ENCODE data around the gene ANKRD53.

Gene ANKRD53

DNA sequence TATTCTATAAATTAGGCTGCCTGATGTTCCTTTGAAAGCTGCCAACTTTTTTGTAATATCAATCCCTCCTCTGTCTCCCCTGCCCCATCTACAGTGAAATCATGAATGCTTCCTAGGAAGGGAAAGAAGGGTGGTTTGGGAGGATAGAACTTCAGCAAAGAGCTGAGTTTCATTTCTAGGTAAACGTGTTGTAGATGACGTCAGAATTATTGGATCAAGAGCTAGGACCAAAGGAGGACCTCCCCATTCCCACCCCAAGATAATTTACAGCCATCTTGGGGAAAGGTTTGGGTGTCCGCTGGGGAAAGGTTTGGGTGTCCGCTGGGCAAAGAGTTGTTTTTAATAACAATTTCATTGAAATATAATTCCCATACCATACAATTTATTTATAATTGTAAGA, 11.2 kb upstream of the ANKRD53 start:
- DNase-seq = no peak

DNA sequence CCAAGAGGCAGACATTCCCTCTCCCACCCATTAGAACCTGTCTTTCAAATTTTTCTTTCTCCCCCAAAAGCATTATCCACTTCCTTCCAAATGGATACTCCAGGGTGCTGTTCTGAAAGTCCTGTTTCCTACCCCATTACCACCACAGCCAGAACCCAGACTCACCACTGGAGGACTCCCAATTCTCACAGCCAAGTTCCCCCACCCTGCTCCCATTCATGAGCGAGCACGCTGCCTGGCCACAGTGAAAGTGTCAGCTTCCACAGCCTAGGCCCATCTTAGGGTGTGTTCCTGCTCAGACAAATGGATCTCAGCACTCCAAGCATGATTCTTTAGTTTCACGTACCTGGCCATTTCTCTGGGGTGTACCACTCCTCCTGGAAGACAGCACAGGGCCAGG, 3.8 kb upstream of the ANKRD53 start:
- DNase-seq = no peak

DNA sequence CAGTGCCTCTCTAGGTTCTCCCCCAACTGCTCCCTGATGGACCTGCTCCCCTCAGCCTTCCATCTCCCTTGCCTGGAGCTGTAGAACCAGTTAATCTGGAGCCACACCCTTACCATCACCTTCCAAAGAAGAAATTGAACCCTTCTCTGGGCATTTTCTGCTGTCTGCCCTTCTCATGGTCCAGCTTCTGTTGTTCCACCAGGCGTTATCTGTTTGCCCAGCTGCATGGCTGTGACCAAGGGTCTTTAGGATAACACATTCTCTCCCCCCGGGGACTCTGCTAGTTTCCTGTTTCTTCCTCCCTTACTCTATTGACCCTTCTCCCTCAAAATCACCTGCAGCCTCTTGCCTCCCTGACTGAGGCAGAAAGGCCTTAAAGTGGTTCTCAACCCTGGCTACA, 3.2 kb upstream of the ANKRD53 start:
- DNase-seq = no peak

DNA sequence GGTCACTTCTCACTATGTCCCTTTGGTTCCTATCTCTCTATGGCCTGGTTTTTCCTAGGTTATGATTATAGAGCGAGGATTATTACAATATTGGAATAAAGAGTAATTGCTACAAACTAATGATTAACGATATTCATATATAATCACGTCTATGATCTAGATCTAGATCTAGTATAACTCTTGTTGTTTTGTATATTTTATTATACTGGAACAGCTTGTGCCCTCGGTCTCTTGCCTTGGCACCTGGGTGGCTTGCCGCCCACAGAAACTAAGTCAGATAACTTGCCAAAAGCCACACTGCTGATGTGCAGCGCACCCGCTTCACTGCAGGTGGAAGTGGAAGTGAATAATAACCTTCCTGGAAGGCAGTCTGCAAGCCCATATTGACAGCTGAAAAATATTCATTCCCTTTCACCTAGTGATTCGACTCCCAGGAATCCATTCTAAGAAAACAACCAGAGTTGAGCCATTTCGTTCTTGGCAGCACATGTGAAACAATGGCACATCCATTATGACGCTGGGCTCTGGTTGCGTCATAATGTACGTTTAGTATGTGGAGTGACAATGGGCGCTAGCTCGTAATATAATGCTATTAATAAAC, 725 bp upstream of the ANKRD53 start:
- DNase-seq = no peak

DNA sequence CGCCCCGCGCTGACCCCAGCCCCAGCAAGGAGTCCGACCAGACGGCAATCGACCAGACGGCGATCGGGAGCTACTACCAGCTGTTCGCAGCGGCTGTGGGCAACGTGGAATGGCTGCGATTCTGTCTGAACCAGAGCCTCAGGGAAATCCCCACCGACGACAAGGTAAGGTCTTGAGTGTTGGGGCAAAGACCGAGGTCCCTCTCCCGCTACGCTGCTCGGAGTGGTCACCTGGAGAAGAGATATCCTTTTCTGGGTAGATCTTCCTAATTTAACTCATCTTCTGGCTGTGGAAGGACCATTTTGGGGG, 704 bp downstream of the ANKRD53 start:
- no peak for DNase-seq

DNA sequence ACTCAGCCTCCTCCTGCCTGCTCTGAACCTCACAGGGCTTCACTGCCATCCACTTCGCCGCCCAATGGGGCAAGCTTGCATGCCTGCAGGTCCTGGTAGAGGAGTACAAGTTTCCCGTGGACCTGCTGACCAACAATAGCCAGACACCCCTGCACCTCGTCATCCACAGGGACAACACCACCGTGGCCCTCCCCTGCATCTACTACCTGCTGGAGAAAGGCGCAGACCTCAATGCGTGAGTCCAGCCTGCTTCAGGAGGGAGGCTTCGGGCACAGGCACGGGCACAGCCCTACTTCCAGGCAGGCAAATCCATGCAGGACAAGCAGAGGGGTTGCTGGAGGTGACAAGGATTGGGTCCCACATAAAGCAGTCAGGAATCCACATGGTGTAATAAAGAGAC, 1.2 kb downstream of the ANKRD53 start:
- DNase-seq = no peak

DNA sequence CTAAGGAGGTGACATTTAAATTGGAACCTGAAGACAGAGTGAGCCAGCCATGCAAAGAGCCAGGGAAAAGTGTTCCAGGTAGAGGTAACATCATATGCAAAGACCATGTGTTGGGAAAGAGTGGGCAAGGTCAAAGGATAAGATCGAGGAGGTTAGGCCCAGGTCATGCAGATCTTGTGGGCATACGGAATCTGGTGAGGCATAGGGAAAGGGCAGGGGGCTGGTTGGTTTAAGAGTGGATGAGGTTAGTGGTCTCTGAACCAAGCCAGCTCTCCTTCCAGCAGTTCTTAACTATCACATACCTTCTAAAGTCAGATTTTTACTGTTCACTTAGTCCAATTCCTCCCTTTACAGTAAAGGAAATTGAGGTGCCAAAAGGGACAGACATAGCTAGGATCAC, 3.0 kb downstream of the ANKRD53 start:
- DNase-seq = no peak

DNA sequence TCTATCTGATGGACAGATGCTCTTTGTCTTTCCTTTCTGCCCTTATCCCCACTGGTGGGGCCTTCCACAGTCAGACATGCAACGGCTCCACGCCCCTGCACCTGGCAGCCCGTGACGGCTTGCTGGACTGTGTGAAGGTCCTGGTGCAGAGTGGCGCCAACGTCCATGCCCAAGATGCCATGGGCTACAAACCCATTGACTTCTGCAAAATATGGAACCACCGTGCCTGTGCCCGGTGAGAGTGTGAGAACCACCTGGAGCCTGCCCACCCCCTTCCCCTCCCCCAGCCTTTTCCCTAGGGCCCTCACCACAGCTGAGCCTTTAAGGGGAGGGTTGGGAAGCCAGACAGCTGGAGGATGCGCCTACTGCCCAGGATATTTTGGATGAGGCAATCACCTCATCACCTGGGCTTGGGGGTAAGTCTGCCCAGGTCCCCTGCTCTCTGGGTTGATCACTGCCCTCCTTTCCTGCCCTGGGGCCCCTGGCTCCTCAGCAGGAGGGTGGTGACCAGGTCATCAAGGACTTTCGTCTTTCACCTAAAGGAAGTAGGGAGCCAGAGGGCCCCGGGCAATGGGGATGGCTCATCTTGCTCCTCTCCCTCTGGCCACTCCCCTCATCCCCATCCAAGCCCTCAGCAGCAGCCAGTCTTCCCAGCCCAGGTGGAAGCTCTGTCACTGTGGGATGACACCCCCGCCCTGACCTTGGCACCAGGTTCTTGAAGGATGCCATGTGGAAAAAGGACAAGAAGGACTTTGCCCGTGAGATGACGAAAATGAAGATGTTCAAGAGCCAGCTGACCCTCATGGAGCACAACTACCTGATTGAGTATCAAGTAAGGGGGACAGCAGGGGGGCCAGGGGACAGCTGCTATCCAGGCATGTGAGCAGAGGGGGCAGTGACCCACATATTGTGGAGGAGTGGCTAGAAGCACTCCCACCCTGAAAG, 3.7 kb downstream of the ANKRD53 start:
- DNase-seq = no peak

DNA sequence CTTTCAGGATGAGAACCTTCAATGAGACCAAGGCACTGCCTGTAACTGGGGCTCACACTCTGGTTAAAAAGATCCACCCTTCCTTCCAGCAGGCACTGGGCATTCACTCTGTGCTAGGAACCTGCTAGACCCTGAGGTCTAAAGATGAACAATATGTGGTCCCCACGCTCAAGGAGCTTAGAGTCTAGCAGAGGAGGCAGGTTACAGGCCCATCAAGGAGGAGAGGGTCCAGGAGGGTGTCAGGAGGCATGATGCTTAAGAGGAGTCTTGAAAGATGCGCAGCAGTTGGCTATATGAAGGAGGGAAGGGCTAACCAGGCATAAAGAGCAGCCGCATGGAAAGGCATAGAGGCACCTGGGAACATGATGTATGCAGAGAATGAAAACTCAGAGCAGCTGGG, 4.5 kb downstream of the ANKRD53 start:
- DNase-seq = no peak

DNA sequence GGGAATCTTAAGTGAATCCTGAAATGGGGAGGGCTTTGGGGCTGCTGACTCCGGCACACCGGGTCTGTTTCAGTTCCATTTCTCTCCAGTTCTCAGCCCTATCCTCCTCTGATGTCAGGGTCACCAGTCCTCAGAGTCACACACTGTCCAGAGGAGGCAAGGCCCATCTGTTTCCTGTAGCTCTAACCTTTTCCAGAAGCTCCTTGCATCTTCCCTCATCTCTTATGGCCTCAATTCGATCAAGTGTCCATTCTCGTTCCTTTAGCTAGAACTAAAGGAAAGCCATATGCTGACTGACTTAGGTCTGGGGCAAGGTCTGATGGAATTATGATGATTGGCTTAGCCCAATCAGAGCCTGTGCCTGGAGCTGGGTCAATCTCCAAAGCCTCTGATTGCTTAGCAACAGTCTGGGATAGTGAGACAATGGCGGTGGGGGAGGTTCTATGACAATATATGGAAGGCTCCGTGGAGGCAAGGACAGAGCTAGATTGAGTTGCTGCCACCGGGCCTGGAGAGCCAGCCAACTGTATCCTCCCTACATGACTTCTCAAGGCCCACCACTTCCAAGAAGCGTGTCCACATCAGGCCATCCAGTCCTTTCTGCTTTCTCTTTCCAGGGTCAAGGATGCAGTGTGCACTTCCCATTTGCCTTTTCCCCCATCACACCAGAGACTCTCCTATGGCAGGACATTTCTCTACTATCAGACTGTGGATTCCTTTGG, 5.2 kb downstream of the ANKRD53 start:
- DNase-seq = no peak

DNA sequence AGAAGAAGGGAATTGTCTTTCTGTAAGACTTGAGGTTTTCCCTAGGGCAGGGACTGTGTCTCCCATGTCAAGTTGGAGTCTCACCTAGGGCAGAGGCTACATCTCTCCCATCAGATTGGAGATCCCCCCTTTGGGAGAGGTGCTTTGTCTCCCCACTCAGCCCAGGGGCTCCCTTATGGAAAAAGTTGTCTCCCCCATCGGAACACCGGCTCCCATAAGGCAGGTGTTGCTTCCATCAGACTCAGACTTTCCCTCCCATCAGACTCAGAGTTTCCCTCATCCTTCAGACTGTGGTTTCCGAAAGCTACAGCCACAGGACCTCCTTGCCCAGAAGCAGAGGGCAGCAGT, 5.8 kb downstream of the ANKRD53 start:
- no peak for DNase-seq

DNA sequence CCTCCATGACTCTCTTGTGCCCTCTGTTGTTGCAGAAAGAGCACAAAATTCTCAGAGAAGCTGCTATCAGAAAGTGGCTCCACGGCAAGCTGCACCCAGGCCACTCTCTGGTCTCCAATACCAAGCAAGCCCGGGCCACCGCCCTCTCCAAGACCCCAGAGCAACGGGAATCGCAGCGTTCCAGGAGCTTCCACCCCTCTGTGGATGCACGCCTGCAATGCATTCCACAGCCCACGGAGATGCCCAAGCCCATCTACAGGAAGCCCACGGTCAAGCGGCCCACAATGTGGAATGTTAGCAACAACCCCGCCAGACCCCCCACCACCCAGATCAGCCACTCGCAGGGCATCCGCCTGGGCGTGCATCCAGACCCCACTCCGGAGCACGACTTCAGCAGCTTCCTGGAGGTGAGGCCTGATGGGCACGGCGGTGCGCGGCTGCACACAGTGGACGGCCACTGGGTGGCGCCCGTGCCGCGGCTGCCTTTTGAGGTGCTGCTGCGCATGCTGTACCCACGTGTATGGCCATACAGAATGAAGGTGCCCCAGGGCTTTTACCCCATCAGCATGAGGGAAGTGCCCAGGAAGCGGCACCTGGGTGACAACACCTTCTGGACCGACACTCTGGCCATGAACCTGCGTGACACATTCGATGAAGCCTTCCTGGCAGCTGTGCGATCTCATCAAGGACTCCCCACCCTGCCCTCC, 6.3 kb downstream of the ANKRD53 start:
- peak; percentile 84 for DNase-seq

DNA sequence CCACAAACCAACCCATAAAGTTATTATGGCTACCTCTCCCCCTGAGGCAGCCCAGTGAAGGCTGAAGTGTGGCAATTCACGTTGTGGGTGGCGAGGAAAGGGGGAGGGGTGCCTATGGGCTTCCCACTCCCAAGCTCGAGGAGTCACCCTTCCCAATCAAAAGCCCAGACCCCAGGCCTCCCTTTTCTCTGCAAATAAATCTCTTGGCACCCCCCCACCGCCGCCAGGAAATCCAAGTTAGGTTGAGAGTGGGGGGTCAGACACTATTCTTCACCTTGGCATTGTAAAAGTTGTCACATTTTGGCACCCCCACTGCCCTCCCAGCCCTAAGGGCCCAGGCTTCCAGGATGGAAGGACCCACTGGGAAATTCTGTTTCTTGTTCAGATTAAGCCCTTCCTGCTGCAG, 6.9 kb downstream of the ANKRD53 start:
- DNase-seq = no peak

DNA sequence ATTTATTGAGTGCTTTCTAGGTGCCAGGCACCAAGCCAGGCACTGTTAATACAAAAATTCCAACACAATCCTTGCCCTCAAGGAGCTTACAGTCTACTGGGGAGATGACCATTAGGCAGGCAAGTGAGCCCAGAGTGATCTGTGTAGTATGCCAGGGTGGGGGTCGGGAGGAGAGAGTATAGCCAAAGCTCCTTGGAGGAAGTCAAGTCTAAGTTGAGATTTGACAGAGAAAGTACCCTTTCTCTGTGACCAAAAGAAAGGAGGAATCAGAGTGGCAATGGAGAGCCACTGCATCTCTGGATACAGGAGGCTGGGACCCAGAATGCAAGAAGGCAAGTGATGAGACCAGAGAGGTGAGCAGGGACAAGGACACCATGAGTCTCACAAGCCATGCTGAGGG, 7.5 kb downstream of the ANKRD53 start:
- no peak for DNase-seq

DNA sequence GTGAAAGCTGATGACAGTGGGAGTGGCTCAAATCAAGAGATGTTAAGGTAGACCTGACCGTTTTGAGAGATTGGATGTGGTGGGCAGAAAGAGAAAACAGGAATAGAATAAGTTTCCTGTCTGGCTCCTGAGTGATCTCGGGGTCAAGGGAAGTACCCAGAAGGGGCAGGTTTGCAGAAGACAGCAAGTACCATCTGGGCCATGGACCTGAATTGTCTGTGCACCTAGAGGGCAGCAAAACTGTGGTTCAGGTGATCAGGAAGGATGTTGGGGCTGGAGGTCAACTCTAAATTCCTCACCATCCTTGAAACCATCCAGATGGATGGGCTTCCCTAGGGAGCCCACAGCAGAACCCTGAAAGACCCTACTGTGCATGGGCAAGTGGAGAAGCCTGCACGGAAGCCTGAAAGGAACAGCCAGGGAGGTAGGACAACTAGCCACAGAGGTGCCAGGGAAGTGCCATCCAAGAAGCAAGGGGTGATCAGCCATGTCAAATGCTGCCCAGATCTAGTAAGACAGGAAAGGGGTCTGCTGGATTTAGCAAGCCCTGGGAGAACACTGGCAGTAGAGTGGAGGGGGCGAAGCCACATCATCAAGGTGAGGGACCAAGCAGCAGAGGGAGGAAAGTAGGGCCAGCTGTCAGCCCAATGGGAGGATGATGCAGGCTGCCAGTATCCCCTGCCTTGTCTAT, 8.2 kb downstream of the ANKRD53 start:
- no peak for DNase-seq

DNA sequence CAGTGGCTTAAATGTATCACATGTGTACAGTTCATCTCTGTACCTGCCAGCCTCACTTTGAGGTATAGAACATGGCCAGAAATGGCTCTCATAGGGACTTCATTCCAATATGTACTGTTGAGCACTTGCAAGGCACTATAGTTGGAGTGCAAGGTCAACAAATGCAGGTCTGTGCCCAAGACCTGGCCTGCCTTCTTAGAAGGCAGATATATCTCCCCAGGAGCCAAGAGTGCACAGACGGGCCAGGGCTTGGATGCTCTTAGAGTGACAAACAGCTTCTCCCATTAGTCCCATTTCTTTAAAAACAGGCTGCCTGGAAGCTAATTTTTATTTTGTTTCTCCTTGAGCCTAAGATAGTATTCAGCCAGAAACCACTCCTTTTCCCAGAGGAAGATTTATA, 9.0 kb downstream of the ANKRD53 start:
- DNase-seq = no peak

DNA sequence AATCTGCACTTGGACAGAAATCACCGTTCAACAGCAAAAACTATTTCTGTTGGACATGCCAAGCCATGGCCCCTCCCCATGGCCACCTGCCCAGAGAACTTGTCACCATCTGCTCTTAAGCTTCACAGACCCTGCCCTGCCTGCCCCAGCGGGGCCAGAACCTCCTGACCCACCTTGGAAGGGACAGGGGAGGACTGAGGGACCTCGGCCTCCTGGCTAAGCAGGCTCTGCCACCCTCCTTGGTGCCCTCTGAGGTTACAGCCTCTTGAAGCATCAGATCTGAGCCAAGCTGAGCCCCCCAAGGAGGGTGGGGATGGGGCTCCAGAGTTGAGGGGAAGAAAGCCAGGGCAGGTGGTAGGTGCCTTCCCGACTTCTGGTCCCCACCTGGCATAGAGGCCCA, 9.7 kb downstream of the ANKRD53 start:
- DNase-seq = no peak

DNA sequence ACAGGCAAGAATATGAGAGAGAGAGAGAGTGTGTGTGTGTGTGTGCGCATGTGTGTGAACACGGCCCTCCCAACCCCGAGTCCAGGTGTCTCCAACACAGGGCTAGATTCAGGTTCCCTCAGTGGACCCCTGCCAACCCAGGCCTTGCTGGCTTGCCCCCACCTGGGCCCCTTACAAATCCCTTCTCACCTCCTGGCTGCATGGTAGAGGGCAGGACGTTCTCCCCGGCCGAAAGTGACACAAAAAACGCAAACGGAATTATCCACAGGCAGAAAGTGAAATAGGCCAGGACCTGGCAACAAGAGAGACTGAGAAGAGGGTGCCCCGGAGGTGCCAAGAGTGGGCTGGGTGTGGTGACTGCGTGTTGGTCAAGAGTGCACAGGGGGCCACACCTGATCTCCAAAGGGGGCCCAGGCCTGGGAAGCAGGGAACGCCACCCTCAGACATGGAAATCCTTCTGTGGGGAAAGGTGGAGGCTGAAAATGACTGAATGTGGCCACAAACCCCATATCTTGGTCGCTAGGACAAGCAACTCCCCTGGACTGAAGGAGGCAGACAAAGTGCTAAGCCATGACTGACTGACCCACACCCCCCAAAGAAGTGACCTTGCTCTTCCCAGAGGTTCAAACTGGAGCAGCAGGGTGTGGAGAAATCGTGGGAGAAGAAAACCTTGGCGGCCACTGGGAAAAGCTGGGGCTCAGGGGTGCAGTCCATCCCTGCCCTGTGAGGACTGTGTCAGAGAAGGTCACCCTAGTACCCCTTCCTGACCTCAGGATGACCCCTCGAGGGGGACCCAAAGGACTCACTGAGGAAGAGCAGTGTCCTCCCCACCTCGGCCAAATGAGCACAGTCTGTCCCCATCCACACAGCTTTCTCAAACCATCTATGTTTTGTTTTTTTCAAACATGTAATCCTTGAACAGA, 10.6 kb downstream of the ANKRD53 start:
- no peak for DNase-seq

DNA sequence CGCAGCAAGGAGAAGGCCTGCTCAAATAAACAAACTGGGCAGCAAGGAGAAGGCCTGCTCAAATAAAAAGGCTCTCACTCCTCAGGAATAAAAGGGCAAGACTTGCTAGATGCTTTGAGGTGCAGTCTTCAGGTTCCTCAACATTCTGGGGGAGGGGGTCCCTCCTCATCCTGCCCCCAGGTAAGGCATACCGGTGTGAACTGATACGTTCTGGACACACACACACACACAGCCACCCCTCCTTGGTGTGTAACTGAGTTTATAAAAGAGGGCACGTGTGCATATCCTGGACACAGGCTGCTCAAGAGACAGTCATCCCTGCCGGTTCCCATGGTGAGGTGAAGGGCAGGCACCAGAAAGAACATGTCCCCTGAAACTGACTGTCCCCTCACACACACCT, 11.8 kb downstream of the ANKRD53 start:
- DNase-seq = no peak

DNA sequence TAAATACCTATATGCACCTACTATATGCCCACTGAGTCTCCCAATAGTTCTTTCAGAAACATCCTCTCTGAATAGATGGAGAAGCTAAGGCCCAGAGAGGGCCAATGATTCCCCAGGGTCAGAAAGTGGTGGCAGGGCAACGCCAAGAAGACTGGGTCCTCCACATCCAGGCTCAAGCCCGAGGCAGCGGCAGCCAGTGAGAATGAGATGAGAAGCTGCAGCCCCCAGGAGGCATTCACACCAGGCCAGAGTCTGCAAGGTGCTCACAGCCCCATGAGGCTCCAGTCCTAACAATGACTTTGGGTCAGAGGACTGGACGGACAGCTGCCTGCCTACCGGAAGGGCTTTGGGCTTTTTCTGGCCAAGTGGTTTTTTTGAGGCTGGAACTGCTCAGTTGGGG, 12.7 kb downstream of the ANKRD53 start:
- no peak for DNase-seq

DNA sequence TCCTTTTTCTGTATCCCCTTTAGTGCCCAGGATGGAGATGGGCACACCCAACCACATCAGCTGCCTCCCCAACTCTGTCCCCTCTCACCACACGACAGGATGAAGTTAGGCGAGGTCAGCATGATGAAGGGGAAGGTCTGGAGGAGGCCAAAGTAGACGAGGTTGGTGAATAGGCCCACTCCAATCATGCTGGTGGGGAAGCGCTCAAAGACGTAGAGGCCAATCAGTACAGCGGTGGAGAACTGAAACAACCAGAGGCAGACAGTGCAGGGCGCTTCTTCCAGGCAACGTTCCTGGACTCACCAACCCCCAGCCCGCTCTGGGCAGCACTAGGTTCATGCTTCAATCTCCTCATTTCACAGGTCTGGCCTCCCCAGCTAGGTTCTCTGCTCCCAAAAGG, 13.3 kb downstream of the ANKRD53 start:
- DNase-seq = no peak
